Measurements from ENCODE around the gene UGT2B28.
"Not testable (repeated sequence)": the region's sequence is repeated elsewhere in the genome, so short reads cannot be mapped to it uniquely, and the experiment has no call there.

UGT2B28 gene

DNA sequence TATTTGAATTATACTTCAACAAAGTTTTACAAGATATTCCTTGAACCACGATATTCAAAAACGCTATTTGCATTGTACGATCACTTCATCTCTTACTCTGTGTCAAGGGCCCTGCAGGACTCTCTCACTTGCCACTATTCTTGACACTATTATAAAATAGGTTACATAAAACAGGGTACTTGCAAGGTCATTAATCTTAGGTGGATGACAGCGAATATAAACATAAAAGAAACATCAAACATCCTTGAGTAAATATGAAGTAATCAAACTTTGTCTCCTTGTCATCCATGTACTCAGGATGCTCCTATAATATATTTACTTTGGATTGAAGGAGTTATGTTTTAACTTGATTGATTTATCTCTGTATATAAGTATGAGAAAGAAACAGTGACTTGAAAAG, at the start of gene UGT2B28:
Gene UGT2B28, plus strand, starts transcription at position 395 of the 400 bp plus-strand sequence. CDS start 26 bp downstream, outside the sequence.
- DNase-seq = not testable (repeated sequence)

DNA sequence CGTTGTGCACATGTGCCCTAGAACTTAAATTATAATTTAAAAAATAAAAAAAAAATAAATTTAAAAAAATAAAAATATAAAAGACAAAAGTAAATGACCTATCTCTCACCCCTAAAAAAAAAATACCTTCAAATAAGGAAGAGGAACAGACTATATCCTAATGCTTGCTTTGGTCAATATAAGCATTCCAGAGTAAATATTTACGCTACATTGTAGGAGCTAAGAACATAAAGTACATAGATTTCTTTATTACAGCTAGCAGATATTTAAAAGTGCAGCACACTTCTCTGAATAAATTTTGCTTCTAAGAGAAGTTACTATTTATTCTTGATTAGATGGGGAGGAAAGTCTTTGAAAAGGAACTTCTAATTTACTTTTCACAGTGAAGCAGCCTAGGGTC, 41.2 kb upstream of the UGT2B28 start:
- DNase-seq = no peak

DNA sequence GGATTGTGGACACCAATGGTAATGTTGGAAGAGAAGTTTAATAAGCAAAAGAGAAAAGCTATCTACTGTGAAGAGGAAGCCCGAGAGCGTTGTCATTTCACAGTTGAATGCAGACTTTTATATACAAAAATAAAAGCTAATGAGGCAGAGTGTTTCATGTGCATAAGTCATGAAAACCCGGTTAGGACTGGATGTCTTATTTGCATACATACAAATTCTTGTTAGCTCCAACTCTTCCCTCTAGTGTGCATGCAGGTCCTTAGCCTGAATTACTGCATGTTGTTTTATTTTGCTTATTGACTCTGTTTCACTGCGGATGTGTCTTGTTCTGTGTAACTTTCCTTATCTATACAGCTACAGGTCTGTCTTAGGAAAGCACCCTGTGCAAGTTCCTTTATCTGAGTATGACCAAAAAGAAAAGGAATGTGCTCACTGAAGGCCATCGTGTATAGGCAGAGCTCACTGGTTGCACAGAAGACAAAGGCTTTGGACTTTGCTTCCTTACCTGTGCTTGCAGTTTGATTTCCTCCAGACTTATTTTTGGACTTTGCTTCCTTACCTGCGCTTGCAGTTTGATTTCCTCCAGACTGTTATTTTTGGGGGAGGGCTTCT, 40.6 kb upstream of the UGT2B28 start:
- DNase-seq = no peak

DNA sequence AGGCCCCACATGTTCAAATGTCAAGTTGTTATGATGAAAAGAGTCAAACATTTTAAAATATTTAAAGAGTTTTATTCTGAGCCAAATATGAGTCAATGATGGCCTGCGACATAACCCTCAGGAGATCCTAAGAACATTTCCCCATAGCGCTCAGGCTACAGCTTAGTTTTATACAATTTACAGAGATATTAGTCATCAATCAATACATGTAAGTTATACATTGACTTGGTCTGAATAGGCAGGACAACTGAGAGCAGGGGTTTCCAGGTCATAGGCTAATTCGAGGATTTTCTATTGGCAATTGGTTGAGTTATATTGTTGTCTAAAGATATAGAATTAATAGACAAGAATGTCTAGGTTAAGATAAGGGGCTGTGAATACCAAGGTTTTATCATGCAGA, 39.5 kb upstream of the UGT2B28 start:
- not testable (repeated sequence) for DNase-seq

DNA sequence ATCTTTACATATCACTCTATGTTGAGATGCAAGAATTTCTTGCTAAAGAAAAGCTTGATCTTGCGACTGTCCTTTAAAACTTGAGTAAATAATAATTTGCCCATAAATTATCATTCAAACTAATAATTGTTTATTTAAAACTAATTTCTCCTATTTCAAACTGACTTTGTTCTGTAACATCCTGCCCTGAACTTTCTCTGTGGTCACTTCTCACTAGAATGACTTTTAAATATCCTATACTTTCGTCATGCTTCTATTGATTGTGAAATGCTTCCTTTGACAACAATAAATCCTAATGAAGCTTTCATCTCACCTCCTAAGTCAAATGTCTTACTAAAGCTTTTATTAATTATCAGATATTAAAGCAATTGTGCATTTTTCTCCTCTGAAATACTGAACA, 38.5 kb upstream of the UGT2B28 start:
- not testable (repeated sequence) for DNase-seq

DNA sequence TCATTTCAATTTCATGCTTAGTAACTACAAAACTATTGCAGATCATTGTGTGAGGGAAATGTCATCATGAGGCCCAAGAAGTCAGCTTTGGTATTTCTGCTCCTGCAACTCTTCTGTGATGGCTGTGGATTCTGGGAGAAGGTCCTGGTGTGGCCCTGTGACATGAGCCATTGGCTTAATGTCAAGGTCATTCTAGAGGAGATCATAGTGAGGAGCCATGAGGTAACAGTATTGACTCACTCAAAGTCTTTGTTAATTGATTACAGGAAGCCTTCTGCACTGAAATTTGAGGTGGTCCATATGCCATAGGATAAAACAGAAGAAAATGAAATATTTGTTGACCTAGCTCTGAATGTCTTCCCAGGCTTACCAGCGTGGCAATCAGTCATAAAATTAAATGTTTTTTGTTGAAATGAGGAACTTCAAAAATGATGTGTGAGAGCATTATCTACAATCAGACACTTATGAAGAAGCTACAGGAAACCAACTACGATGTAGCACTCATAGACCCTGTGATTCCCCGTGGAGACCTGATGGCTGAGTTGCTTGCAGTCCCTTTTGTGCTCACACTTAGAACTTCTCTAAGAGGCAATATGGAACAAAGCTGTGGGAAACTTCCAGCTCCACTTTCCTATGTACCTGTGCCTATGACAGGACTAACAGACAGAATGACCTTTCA, 37.6 kb upstream of the UGT2B28 start:
- DNase-seq = not testable (repeated sequence)

DNA sequence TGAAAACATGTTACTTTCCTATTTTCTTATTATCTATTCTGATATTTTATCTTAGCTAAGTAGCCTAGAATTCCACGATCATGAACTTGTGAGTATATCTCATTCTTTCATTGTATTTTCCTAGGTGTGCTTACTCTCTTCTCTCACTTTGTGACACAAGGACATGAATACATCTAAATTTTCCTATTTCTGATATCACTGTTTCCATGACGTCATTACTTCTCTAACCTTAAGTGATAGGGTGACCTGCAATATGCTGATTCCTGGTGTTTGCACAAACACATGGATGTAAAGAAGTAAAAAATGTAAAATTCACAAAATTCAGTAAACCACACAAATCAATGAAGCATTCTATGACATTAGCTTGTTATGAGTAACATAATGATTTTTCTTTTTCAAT, 29.4 kb upstream of the UGT2B28 start:
- DNase-seq = not testable (repeated sequence)

DNA sequence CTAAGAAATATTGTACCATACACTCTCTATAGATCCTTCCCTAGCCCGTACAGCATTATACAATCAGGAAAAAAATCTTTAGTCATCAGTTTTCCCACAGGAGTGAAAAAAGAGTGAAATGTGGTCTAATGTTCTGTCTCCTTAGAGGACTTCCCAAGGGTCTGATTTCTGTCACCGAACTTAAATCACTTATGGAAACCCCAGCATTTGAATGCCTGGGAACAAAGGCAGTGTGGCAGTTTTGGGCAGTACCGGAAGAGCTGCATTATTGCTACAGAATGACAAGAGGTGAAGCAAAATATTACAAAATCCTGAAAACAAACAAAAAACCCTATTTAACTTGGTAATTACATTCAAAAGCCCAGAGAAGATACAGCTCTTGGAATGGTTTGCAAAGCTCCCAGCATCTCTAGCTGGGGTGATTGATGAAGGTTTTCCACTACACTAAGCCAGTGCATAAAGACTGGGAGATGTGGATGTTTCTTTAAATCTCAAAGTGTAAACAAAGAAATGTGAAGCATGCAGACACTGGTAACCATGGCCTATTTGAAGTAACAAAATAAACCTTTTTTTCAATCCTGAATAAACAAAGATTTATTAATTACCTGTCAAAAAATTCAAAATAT, 27.0 kb upstream of the UGT2B28 start:
- DNase-seq = not testable (repeated sequence)

DNA sequence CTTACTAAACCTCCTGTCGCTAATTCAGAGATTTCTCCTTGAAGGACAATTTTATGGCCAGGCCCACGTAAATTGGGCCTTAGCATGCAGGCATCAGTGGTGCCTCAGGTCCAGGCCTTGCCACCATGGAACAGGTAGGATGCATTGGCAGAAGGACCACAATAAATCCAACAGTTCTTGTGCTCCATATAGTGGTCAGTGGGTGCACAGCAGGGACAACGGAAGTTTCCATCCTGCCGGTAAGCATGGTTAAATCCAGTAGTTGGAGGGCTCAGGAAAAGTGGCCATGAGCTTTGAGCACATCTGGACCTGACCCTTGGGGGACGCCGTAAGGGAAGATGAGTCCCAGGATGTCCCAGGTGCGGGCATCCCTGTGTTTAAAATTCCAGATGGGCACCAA, 11.7 kb upstream of the UGT2B28 start:
- DNase-seq = not testable (repeated sequence)

DNA sequence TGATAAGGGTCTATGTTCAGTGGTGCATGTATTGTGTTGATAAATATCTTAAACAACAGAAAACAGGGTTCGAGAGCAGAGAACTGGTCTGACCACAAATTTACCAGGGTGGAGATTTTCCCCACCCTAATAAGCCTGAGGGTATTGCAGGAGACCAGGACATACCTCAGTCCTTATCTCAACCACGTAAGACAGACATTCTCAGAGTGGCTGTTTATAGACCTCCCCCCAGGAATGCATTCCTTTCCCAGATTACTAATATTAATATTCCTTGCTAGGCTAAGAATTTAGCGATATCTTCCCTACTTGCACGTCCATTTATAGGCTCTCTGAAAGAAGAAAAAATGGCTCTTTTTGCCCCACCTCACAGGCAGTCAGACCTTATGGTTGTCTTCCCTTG, 16.1 kb downstream of the UGT2B28 start:
- DNase-seq = not testable (repeated sequence)

DNA sequence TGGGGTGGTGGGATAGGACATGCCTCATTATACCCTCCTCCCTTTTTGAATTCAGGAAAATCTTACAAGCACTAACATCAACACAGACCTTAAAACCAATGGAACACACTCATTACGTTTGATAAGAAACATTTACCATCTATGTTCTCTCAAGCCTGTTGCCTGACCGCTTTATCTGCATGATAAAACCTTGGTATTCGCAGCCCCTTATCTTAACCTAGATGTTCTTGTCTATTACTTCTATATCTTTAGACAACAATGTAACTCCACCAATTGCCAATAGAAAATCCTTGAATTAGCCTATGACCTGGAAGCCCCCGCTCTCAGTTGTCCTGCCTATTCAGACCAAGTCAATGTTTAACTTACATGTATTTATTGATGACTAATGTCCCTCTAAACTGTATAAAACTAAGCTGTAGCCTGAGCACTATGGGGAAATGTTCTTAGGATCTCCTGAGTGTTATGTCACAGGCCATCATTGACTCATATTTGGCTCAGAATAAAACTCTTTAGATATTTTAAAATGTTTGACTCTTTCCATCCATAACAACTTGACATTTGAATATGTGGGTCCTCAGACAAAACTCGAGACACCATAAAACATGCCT, 28.3 kb downstream of the UGT2B28 start:
- not testable (repeated sequence) for DNase-seq

DNA sequence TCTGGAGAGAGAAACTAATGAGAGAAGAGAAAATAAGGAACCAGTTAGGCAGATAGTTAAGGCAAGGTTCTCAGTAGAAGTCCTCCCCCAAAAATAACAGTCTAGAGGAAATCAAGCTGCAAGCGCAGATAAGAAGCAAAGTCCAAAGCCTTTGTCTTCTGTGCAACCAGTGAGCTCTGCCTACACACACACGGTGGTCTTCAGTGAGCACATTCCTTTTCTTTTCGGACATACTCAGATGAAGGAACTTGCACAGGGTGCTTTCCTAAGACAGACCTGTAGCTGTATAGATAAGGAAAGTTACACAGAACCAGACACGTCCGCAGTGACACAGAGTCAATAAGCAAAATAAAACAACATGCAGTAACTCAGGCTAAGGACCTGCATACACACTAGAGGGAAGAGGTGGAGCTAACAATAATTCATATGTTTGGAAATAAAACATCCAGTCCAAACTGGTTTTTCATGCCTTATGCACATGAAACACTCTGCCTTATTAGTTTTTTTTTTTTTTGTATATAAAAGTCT, 29.3 kb downstream of the UGT2B28 start:
- DNase-seq = not testable (repeated sequence)

DNA sequence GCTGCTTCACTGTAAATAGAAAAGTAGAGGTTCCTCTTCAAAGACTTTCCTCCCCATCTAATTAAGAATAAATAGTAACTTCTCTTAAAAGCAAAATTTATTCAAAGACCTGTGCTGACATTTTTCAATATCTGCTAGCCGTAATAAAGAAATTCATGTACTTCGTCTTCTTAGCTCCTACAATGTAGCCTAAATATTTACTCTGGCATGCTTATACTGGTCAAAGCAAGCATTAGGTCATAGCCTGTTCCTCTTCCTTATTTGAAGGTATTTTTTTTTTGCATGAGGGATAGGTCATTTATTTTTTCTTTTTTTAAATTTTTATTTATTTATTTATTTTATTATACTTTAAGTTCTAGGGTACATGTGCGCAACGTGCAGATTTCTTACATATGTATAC, 30.0 kb downstream of the UGT2B28 start:
- not testable (repeated sequence) for DNase-seq

DNA sequence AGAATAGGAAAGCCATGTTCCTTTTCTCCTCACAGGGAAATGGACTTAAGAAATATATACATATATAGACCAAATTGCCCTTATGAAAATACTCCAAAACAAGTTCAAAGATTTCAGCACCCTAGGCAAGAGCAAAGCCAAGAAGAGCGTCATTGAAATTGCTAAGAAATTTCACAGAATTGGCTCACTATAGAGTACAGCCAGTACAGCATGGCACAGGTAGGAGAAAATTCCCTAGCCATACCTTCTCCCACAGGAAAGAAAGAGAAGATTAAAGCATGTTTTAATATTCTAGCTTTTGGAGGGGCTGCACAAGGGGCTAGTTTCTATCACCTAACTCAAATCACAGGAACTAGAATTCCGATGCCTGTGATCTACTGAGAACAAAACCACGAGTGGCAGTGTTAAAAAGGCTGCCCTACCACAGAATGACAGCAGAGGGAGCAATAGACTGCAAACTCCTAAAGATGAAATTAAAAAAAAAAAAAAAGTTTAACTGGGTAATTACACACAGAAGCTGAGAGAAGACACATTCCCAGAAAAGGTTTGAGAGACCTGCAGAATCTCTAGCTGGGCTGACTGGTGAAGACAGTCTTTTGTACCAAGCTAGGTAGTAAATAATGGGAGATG, 37.5 kb downstream of the UGT2B28 start:
- DNase-seq = not testable (repeated sequence)

DNA sequence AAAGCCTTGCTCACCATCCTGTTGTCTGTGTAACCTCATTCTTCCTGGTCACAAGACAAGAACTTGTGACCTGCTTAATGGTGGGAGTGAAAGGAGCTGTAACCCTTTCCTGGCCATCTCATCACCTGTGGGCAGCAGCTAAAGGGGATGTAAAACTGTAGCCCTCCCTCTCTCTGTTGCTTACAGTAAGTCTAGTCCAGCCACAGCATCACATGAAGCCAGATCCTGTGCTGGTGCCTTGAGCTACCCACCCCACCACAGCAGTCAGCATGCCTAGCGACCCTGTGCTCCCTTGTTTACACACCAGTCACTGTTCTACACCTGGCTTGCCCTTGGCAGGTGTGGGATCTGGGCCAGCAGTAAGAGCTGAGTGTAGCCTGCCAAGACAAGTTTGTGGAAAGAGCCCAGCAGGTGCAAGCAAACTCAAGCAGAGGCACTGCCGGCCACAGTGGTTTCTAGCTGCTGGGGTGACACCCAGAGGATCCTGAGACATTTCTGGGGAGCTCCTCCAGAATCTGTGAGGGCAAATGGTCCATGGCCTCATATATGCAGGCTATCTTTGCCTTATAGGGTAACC, 41.0 kb downstream of the UGT2B28 start:
- no peak for DNase-seq

DNA sequence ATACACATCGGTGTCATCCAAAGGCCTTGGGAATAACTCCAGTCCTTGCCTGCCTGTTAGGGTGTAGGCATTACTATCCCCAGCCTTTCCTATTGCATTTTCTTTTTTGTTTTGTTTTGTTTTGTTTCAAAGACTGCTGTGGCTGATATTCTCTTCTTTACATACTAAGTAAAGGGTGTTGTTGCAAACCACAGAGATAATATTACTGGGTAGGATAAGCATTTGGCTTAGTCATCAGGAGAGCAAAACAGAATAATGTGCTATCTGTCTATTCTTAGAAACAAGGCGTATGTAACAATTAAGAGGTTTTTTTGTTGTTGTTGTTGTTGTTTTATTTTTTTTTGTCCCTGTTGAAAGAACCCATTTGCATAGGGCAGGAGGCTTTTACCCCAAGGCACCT, 41.8 kb downstream of the UGT2B28 start:
- DNase-seq = no peak

DNA sequence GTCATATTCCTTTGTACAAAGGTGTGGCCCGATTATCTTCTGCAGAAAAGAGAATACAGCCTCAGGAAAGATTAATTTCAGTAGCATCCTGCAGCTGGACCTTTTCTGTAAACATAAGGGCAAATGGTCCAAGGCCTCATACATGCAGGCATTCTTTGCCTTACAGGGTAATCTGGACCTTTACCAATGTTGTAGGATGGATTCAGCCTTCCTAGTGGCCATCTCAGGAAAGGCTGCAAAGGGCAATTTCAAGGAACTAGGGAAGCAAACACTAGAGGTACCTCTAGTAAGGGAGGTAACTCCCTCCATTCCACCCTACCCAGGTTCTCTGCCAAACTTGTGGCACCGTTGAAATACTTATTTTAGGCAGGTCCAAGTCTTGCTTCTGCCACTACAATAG, 43.0 kb downstream of the UGT2B28 start:
- no peak for DNase-seq

DNA sequence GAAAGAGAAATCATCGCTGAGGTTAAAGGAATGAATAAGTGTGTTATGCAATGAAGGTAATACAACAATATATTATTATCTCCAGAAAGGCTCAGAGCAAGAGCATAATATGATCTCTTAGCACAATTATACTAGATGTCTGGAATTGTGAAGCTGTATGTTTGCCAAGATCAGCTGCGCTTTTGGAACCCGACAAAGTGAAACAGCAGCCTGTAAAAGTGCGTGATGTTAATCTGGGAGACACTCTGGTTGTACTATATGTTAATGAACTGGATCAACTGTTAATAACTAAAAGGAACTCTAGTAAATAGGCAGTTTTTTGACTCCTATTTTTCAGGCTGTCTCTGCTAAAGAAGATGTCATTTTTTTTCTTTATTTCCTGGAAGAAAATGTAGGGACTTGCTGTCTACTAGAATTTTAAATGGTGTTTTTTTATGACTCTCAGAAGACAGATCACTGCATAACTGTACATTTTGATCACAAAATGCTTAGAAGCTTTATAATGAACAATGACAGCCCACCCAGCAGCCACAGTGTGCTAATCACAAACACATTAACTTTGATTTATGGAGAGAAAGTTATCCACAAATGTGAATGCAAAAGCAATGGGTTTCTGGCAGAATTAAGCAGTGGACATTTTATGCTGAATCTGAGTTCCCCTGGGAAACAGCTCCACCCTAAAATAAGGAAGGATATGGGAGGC, 50.2 kb downstream of the UGT2B28 start:
- no peak for DNase-seq

DNA sequence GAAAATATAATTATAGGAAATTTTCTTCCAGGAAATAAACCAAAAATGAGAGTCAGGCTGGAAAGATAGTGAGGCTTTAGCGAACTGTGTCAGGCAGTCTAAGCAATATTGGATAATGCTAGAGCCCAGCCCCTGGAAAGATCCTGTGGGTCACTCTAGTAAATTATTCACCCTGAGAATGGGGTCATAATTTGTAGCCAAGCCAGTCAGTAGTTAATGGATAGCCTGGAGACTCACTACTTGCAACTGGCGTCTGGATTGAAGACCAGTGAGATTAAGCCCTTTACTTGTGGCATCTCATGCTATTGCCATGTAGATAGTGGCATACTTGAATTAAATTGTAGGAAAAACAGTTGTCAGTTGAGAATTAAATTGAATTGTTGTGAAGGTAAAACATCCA, 51.0 kb downstream of the UGT2B28 start:
- DNase-seq = not testable (repeated sequence)

DNA sequence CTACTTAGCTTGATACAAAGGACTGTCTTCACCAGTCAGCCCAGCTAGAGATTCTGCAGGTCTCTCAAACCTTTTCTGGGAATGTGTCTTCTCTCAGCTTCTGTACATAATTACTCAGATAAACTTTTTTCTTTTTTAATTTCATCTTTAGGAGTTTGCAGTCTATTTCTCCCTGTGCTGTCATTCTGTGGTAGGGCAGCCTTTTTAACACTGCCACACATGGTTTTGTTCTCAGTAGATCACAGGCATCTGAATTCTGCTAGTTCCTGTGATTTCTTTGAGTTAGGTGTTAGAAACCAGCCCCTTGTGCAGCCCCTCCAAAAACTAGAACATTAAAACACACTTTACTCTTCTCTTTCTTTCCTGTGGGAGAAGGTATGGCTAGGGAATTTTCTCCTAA, 55.2 kb downstream of the UGT2B28 start:
- not testable (repeated sequence) for DNase-seq

DNA sequence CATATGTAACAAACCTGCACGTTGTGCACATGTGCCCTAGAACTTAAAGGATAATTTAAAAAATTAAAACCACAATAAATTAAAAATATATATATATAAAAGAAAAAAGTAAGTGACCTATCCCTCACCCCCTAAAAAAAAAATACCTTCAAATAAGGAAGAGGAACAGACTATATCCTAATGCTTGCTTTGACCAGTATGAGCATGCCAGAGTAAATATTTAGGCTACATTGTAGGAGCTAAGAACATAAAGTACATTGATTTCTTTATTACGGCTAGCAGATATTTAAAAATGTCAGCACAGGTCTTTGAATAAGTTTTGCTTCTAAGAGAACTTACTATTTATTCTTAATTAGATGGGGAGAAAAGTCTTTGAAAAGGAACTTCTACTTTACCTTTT, 62.8 kb downstream of the UGT2B28 start:
- not testable (repeated sequence) for DNase-seq

Data from activated CD8-positive, alpha-beta memory T cell treated with anti-CD3 and anti-CD28 coated beads, Interleukin-2, amount 50 U/mL, for 48 hours (primary cell).